IPS DF 6.9 (cell line): ENCODE data around the gene FBN1.

ENCODE experiments used
- DNase-seq: peaks from one replicate; pipeline ENCODE4 v3.0.0-alpha.2; 2013; ENCODE audit warnings: low read depth, low spot score
- H3K27ac ChIP-seq: one replicate; pipeline ENCODE4 v1.5.1; 2013; ENCODE audit warnings: low read length, control low read depth
- H3K27me3 ChIP-seq: 2 replicates; pipeline ENCODE4 v1.6.1; 2013; ENCODE audit warnings: mild to moderate bottlenecking, low read length; ENCODE audit not compliant: control insufficient read depth, insufficient read depth
- H3K36me3 ChIP-seq: 2 replicates; pipeline ENCODE4 v1.6.1; 2013; ENCODE audit warnings: low read length; ENCODE audit not compliant: control insufficient read depth, insufficient read depth
- H3K4me1 ChIP-seq: 2 replicates; pipeline ENCODE4 v1.6.1; 2013; ENCODE audit warnings: low read length; ENCODE audit not compliant: control insufficient read depth, insufficient read depth
- H3K4me3 ChIP-seq: 2 replicates; pipeline ENCODE4 v1.5.1; 2013; ENCODE audit warnings: mild to moderate bottlenecking, low read length
- H3K9me3 ChIP-seq: 2 replicates; pipeline ENCODE4 v1.6.1; 2013; ENCODE audit warnings: low read length, inconsistent platforms; ENCODE audit not compliant: control insufficient read depth, insufficient read depth
- WGBS: extraction: QIAGEN DNeasy Blood & Tissue Kit; methylation state at CpG from one replicate; pipeline ENCODE4 v1.1.7; 2013; ENCODE audit warnings: mixed read lengths, missing lambda C conversion rate; ENCODE audit not compliant: insufficient read length, insufficient coverage; 5-methylcytosine and 5-hydroxymethylcytosine counted together

FBN1 gene

GRCh38 chr15:48557335-48557734 lies 88.2 kb downstream of the FBN1 start:
- no CpG with 5 or more reads among the region's 8 CpGs for WGBS

GRCh38 chr15:48556159-48556897 lies 89.2 kb downstream of the FBN1 start:
- Histone ChIP-seq H3K27ac (no peak overlapping the region), H3K36me3 (no peaks in the 10 kb centered on the region)

More at GRCh38 chr15:48557335-48557734, 88.2 kb downstream of the FBN1 start:
- H3K4me3 ChIP-seq = no peak overlapping the region
- H3K9me3 ChIP-seq = no peaks in the 10 kb centered on the region
- no peak overlapping the region for H3K27ac ChIP-seq
- no peak for DNase-seq
- H3K36me3 ChIP-seq = no peaks in the 10 kb centered on the region
- H3K4me1 ChIP-seq = no peaks in the 10 kb centered on the region
- no peaks in the 10 kb centered on the region for H3K27me3 ChIP-seq

GRCh38 chr15:48555241-48555881 lies 90.1 kb downstream of the FBN1 start:
- Histone ChIP-seq H3K36me3 (no peaks in the 10 kb centered on the region), H3K9me3 (no peaks in the 10 kb centered on the region), H3K27ac (no peak overlapping the region), H3K4me1 (no peaks in the 10 kb centered on the region), H3K27me3 (no peaks in the 10 kb centered on the region), H3K4me3 (no peak overlapping the region)
- WGBS = no CpG with 5 or more reads among the region's 6 CpGs
- no peak for DNase-seq

More at GRCh38 chr15:48556159-48556897, 89.2 kb downstream of the FBN1 start:
- no peak for DNase-seq
- Histone ChIP-seq H3K27me3 (no peaks in the 10 kb centered on the region), H3K9me3 (no peaks in the 10 kb centered on the region), H3K4me3 (no peak overlapping the region), H3K4me1 (no peaks in the 10 kb centered on the region)
- WGBS = no CpG with 5 or more reads among the region's 7 CpGs

GRCh38 chr15:48554112-48554511 lies 91.4 kb downstream of the FBN1 start:
- Histone ChIP-seq H3K9me3 (no peaks in the 10 kb centered on the region), H3K4me1 (no peaks in the 10 kb centered on the region), H3K27me3 (no peaks in the 10 kb centered on the region), H3K4me3 (no peak overlapping the region), H3K27ac (no peak overlapping the region), H3K36me3 (no peaks in the 10 kb centered on the region)
- WGBS = no CpG with 5 or more reads among the region's 5 CpGs
- no peak for DNase-seq

GRCh38 chr15:48553559-48553958 lies 92.0 kb downstream of the FBN1 start:
- Histone ChIP-seq H3K27me3 (no peaks in the 10 kb centered on the region), H3K36me3 (no peaks in the 10 kb centered on the region), H3K4me1 (no peaks in the 10 kb centered on the region), H3K27ac (no peak overlapping the region), H3K4me3 (no peak overlapping the region), H3K9me3 (no peaks in the 10 kb centered on the region)
- no peak for DNase-seq
- WGBS = no CpG with 5 or more reads among the region's 2 CpGs

GRCh38 chr15:48550822-48551525 lies 94.5 kb downstream of the FBN1 start:
- DNase-seq = no peak
- H3K27me3 ChIP-seq = no peaks in the 10 kb centered on the region
- no peak overlapping the region for H3K27ac ChIP-seq
- H3K4me1 ChIP-seq = no peaks in the 10 kb centered on the region
- WGBS = 100% methylated on average over 2 of the region's 3 CpGs
- no peaks in the 10 kb centered on the region for H3K9me3 ChIP-seq
- no peak overlapping the region for H3K4me3 ChIP-seq
- no peaks in the 10 kb centered on the region for H3K36me3 ChIP-seq

- Histone ChIP-seq H3K9me3 (no peaks in the 10 kb centered on the region), H3K4me1 (no peaks in the 10 kb centered on the region), H3K27ac (no peak overlapping the region), H3K27me3 (no peaks in the 10 kb centered on the region), H3K4me3 (no peak overlapping the region), H3K36me3 (no peaks in the 10 kb centered on the region)
- WGBS = no CpG with 5 or more reads among the region's 2 CpGs
- DNase-seq = no peak
Observed at GRCh38 chr15:48548455-48548854, 97.1 kb downstream of the FBN1 start.

GRCh38 chr15:48547286-48547685 lies 98.2 kb downstream of the FBN1 start:
- Histone ChIP-seq H3K36me3 (no peaks in the 10 kb centered on the region), H3K4me1 (no peaks in the 10 kb centered on the region), H3K27ac (no peak overlapping the region), H3K27me3 (no peaks in the 10 kb centered on the region), H3K4me3 (no peak overlapping the region), H3K9me3 (no peaks in the 10 kb centered on the region)
- no CpG with 5 or more reads among the region's 4 CpGs for WGBS
- no peak for DNase-seq

- Histone ChIP-seq H3K36me3 (no peaks in the 10 kb centered on the region), H3K27me3 (no peaks in the 10 kb centered on the region), H3K27ac (no peak overlapping the region), H3K4me1 (no peaks in the 10 kb centered on the region), H3K4me3 (no peak overlapping the region), H3K9me3 (no peaks in the 10 kb centered on the region)
- no CpG with 5 or more reads among the region's 3 CpGs for WGBS
- DNase-seq = no peak
Observed at GRCh38 chr15:48546296-48546695, 99.2 kb downstream of the FBN1 start.

- no peak for DNase-seq
Observed at GRCh38 chr15:48544778-48545177, 100.7 kb downstream of the FBN1 start.

More at GRCh38 chr15:48544778-48545177, 100.7 kb downstream of the FBN1 start:
- no peaks in the 10 kb centered on the region for H3K4me1 ChIP-seq
- H3K27ac ChIP-seq = no peak overlapping the region
- H3K9me3 ChIP-seq = no peaks in the 10 kb centered on the region
- H3K4me3 ChIP-seq = no peak overlapping the region
- no peaks in the 10 kb centered on the region for H3K36me3 ChIP-seq
- no peaks in the 10 kb centered on the region for H3K27me3 ChIP-seq
- WGBS = no CpG with 5 or more reads among the region's 2 CpGs
